Measurements from ENCODE around the gene ARHGAP24.

GRCh38 chr4:85430226-85430625, 44.7 kb upstream of the ARHGAP24 start:
- TF ChIP-seq CTCF (IDR thresholded peaks at IDR 0.05), result no peak
- no peak for TF ChIP-seq POLR2A (IDR thresholded peaks at IDR 0.05)
- TF ChIP-seq EP300 (IDR thresholded peaks at IDR 0.05), result no peak
